ENCODE results near the gene EPS15. TPM values are rescaled to one million over a fixed set of nuclear protein-coding genes. Genes with fewer than 3 reads are reported as not detected.

Gene EPS15
- total RNA-seq, 1 donor from 2014 or later = 37.1 TPM

DNA sequence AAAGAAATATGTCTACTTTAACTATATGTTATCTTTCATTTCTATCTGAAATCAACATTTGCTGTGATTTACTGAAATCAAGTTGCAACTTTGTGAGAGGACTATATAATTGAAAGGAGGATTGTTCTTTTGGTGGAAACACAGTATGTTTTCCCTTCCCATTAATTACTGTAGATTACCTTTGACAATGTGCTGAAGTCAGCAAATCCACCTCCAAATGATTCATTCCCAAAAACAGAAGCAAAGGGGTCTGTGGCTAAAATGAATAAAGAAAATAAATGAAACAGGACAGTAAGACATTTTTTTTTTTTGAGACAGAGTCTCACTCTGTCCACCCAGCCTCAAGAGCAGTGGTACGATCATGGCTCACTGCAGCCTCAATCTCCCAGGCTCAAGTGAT lies 153.3 kb downstream of the EPS15 start:
- H3K4me3 ChIP-seq (ENCODE audit: low read depth, low read length) = no peak overlapping the region
- H3K27me3 ChIP-seq (ENCODE audit: control insufficient read depth, insufficient read depth, low read length) = no peaks in the 10 kb centered on the region
- TF ChIP-seq CTCF (IDR thresholded peaks at IDR 0.05; ENCODE audit: insufficient read depth, low read length, poor library complexity, severe bottlenecking) = no peak
- DNase-seq (ENCODE audit: low read depth) = no peak
- no peaks in the 10 kb centered on the region for H3K36me3 ChIP-seq (ENCODE audit: control insufficient read depth, insufficient read depth, low read length)

DNA sequence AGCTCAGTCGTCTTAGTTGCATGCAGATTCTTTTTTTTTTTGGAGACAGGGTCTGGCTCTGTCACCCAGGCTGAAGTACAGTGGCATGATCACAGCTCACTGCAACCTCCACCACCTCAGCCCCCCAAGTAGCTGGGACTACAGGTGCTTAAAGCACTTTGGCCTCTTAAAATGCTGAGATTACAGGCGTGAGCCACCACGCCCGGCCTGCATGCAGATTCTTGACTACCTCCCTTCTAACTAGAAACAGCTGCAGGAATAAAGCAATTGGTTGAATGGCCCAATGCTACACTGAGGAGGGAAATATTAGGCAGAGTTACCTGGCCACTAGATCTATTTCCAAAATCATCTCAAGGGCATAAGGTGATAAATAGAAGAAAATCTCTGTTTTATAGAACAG lies 159.2 kb downstream of the EPS15 start:
- Histone ChIP-seq H3K36me3 (ENCODE audit: control insufficient read depth, insufficient read depth, low read length) (no peaks in the 10 kb centered on the region), H3K4me3 (ENCODE audit: low read depth, low read length) (no peak overlapping the region), H3K27me3 (ENCODE audit: control insufficient read depth, insufficient read depth, low read length) (no peaks in the 10 kb centered on the region)
- no peak for DNase-seq (ENCODE audit: low read depth)
- no peak for TF ChIP-seq CTCF (IDR thresholded peaks at IDR 0.05; ENCODE audit: insufficient read depth, low read length, poor library complexity, severe bottlenecking)

GRCh38 chr1:51355382-51355781 lies 163.7 kb downstream of the EPS15 start:
- Histone ChIP-seq H3K27me3 (ENCODE audit: control insufficient read depth, insufficient read depth, low read length) (no peaks in the 10 kb centered on the region), H3K4me3 (ENCODE audit: low read depth, low read length) (no peak overlapping the region), H3K36me3 (ENCODE audit: control insufficient read depth, insufficient read depth, low read length) (no peaks in the 10 kb centered on the region)
- TF ChIP-seq CTCF (IDR thresholded peaks at IDR 0.05; ENCODE audit: insufficient read depth, low read length, poor library complexity, severe bottlenecking) = no peak
- DNase-seq (ENCODE audit: low read depth) = no peak

DNA sequence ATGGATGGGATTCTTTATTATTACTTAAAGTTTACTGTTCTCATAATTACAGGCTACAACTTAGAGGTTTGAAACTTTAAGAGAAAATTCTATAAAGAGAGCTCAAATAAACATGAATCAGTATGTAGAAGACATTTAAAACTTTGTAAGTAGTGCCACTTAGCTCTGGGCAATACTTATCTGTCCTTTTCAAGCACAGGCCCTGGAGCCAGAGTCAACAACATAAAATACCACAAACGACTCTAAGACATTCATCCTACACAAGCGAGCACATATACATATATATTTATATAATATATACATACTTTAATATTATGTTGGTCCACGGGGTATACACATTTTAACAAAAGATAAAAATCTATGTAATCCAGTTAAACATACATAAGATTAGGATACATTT lies 164.7 kb downstream of the EPS15 start:
- no peak for TF ChIP-seq CTCF (IDR thresholded peaks at IDR 0.05; ENCODE audit: insufficient read depth, low read length, poor library complexity, severe bottlenecking)
- H3K36me3 ChIP-seq (ENCODE audit: control insufficient read depth, insufficient read depth, low read length) = no peaks in the 10 kb centered on the region
- no peak overlapping the region for H3K4me3 ChIP-seq (ENCODE audit: low read depth, low read length)
- no peaks in the 10 kb centered on the region for H3K27me3 ChIP-seq (ENCODE audit: control insufficient read depth, insufficient read depth, low read length)
- DNase-seq (ENCODE audit: low read depth) = no peak

DNA sequence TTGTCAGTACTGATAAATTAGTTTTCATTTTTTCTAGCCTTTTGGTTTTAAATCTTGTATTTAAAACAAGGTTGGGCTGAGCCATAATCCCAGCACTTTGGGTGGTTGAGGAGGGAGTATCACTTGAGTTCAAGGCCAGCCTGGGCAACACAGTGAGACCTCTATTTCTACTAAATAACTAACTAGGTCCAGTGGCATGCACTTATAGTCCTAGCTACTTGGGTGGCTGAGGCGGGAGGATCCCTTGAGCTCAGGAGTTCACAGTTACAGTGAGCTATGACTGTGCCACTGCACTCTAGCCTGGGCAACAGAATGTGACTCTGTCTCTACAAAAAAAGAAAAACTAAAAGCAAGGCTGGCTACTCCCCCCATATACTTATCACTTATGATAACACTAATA lies 167.2 kb downstream of the EPS15 start:
- no peak for DNase-seq (ENCODE audit: low read depth)
- Histone ChIP-seq H3K4me3 (ENCODE audit: low read depth, low read length) (no peak overlapping the region), H3K36me3 (ENCODE audit: control insufficient read depth, insufficient read depth, low read length) (no peaks in the 10 kb centered on the region), H3K27me3 (ENCODE audit: control insufficient read depth, insufficient read depth, low read length) (no peaks in the 10 kb centered on the region)
- no peak for TF ChIP-seq CTCF (IDR thresholded peaks at IDR 0.05; ENCODE audit: insufficient read depth, low read length, poor library complexity, severe bottlenecking)

GRCh38 chr1:51349862-51350261 lies 169.2 kb downstream of the EPS15 start:
- TF ChIP-seq CTCF (IDR thresholded peaks at IDR 0.05; ENCODE audit: insufficient read depth, low read length, poor library complexity, severe bottlenecking) = no peak
- no peak for DNase-seq (ENCODE audit: low read depth)
- no peak overlapping the region for H3K4me3 ChIP-seq (ENCODE audit: low read depth, low read length)
- peaks cover 5% of the 10 kb centered on the region for H3K27me3 ChIP-seq (ENCODE audit: control insufficient read depth, insufficient read depth, low read length)
- no peaks in the 10 kb centered on the region for H3K36me3 ChIP-seq (ENCODE audit: control insufficient read depth, insufficient read depth, low read length)

All from kidney epithelial cell (primary cell).